B cell (primary cell): Measurements from ENCODE around the gene CST6.

ENCODE experiments used
- EZH2 ChIP-seq: IDR thresholded peaks from 2 replicates; pipeline ENCODE4 v1.6.1; 2012; ENCODE audit warnings: borderline replicate concordance, low read depth, mild to moderate bottlenecking, moderate library complexity, low read length; ENCODE audit not compliant: insufficient read depth, poor library complexity, severe bottlenecking
- TF ChIP-seq, protein P1 (sequence below): fragments of 200-600 bp; IDR thresholded peaks from one replicate; pipeline ENCODE4 v1.8.0; 2022; ENCODE audit warnings: antibody characterized with exemption, mild to moderate bottlenecking

- TF ChIP-seq, protein P1, sequence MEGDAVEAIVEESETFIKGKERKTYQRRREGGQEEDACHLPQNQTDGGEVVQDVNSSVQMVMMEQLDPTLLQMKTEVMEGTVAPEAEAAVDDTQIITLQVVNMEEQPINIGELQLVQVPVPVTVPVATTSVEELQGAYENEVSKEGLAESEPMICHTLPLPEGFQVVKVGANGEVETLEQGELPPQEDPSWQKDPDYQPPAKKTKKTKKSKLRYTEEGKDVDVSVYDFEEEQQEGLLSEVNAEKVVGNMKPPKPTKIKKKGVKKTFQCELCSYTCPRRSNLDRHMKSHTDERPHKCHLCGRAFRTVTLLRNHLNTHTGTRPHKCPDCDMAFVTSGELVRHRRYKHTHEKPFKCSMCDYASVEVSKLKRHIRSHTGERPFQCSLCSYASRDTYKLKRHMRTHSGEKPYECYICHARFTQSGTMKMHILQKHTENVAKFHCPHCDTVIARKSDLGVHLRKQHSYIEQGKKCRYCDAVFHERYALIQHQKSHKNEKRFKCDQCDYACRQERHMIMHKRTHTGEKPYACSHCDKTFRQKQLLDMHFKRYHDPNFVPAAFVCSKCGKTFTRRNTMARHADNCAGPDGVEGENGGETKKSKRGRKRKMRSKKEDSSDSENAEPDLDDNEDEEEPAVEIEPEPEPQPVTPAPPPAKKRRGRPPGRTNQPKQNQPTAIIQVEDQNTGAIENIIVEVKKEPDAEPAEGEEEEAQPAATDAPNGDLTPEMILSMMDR = no peak
- no peak for TF ChIP-seq EZH2
Observed at GRCh38 chr11:65964906-65965305, 46.9 kb upstream of the CST6 start.
